ENCODE results near the gene MET.
A peak's percentile ranks its signal among the peaks of the same experiment; 100 is the strongest.
"Not testable (repeated sequence)": the region's sequence is repeated elsewhere in the genome, so short reads cannot be mapped to it uniquely, and the experiment has no call there.

The MET gene

DNA sequence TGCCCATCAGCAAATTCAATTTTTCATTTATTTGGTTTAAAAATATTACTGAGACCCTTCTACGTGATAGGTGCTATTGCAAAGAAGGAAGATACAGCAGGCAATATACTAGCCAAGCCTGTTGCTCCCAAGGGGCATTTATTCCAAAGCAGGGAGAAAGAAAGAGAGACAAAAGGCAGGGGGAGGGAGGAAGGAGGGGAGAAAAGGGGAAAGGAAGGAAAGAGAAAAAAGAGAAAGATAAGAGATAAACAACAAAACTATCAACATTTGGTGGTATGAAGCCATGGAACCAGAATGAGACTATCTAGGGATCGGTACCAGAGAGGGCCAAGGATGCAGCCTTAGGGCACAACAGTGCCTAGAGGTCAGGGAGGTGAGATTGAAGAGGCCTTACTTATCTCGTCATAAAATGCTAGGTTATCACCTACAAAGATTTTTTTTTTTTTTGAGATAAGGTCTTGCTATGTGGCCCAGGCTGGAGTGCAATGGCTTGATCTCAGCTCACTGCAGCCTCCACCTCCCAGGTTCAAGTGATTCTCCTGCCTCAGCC is 135.1 kb downstream of the MET start:
- Mint-ChIP-seq H3K4me3 (no peak overlapping the region), H3K9me3 (no peaks in the 10 kb centered on the region), H3K4me1 (peaks cover 4% of the 10 kb centered on the region), H3K36me3 (no peaks in the 10 kb centered on the region), H3K27ac (no peak overlapping the region), H3K27me3 (peaks cover 11% of the 10 kb centered on the region)
- ATAC-seq (ENCODE audit: low read depth) (no peak), DNase-seq (ENCODE audit: low spot score in 2 of 2) (no peak)

DNA sequence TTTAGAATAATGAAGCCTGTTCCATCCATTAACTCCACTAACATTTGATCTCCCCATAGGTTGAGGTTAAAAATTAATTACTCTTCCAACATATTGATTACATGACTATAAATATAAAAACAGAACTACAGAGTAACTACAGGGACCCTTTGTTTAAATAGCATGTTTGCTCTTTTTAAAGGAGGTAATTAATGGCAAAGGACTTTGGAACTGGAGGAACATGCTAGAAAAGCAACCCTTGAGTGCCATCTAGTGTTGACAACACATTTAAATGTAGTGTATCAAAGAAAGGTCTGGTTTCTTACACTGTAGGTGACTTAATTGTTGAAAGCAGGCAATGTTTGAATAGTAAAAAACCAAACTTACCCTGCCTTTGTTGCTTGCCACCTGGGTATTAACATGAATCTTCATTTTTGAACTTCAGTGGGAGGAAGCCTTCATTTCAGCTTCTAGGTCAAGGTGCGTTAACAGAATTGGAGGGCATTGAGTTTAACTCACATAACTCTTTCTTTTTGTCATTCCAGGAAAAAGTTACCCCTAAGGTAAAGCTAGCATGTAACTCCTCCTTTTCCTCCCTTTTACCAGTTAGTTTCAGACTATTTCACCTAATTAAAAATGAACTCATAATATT is 137.8 kb downstream of the MET start:
- ATAC-seq (ENCODE audit: low read depth) (peak; percentile 64), DNase-seq (ENCODE audit: low spot score in 2 of 2) (peak in 1 of 2 donors; percentile 41)
- Mint-ChIP-seq H3K4me3 (no peak overlapping the region), H3K36me3 (no peaks in the 10 kb centered on the region), H3K9me3 (no peaks in the 10 kb centered on the region), H3K27me3 (peaks cover 3% of the 10 kb centered on the region), H3K4me1 (no peaks in the 10 kb centered on the region), H3K27ac (no peak overlapping the region)

DNA sequence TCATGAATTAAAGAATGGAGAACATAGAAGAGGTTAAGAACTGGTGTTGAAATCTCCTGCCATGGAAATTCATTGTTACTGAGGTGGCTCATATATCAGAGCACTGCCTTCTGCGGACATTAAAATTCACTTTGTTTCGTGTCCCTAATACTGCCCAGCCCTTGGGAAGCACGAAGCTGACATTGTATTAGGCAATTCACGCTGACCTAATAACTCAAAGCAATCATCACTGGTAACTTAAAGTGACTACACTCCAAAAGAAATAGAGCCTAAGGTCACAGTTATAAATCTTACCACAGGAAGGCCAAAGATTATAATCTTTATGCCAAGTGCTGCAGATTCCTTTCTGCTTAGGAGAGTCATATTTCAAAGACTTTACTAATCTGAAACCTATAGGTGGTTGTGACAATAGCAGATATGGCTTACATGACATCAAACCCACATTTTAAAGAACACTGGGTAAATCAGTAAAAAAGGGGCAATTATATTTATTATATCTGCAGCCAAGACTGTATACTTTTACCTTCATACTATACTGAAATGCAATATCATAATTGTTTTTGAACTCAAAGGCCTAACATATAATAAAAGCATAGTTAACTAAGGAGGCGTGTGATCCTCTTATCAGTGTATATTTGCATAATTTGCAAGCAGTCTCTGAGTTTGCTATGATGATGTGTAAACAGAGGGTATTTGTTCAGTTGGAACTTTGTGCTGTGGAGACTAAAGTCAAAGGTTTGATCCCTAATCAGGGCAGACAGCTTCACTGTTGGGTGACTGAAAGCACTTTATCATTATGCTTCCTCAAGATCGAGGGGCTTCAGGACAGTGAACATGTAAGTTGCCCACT is 138.5 kb downstream of the MET start:
- H3K36me3 Mint-ChIP-seq: no peaks in the 10 kb centered on the region
- H3K27ac Mint-ChIP-seq: no peak overlapping the region
- H3K4me3 Mint-ChIP-seq: no peak overlapping the region
- no peak for DNase-seq (ENCODE audit: low spot score in 2 of 2)
- H3K4me1 Mint-ChIP-seq: no peaks in the 10 kb centered on the region
- no peak for ATAC-seq (ENCODE audit: low read depth)
- no peaks in the 10 kb centered on the region for H3K9me3 Mint-ChIP-seq
- peaks cover 3% of the 10 kb centered on the region for H3K27me3 Mint-ChIP-seq

DNA sequence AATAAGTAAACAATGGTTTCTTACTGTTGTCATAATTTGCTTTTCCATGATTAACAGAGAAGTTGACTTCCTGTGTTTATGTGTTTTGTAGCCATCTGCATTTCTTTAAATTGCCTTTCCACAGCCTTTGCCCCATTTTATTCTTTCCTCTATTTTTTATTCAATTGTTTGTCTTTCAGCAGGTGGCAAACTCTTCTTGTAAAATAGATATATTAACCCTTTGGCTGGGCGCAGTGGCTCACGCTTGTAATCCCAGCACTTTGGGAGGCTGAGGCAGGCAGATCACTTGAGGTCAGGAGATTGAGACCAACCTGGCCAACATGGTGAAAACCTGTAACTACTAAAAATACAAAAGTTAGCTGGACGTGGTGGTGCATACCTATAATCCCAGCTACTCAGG is 139.8 kb downstream of the MET start:
- DNase-seq (ENCODE audit: low spot score in 2 of 2) (no peak), ATAC-seq (ENCODE audit: low read depth) (no peak)
- Mint-ChIP-seq H3K4me3 (no peak overlapping the region), H3K27me3 (peaks cover 3% of the 10 kb centered on the region), H3K36me3 (no peaks in the 10 kb centered on the region), H3K9me3 (no peaks in the 10 kb centered on the region), H3K4me1 (no peaks in the 10 kb centered on the region), H3K27ac (no peak overlapping the region)

DNA sequence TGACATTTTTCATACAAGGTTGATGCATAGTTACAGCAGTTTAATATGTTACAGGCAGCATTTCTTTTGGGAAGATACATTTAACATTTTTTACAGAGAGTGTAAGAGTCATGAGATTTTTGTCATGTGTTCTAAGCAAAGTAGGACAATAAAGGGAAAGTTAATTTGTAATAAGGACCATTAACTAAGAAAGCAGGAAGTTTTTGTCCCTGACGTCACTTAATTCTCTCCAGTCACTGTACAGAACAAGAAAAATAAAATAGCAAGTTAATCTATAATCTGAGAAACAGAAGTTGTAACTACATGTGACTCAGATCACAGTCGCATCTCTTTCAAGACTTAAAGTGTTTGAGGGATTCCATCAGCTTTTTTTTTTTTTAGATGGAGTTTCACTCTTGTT is 140.9 kb downstream of the MET start:
- H3K36me3 Mint-ChIP-seq: no peaks in the 10 kb centered on the region
- no peak overlapping the region for H3K4me3 Mint-ChIP-seq
- H3K27me3 Mint-ChIP-seq: peaks cover 4% of the 10 kb centered on the region
- no peak overlapping the region for H3K27ac Mint-ChIP-seq
- H3K9me3 Mint-ChIP-seq: no peaks in the 10 kb centered on the region
- no peaks in the 10 kb centered on the region for H3K4me1 Mint-ChIP-seq
- no peak for ATAC-seq (ENCODE audit: low read depth)
- no peak for DNase-seq (ENCODE audit: low spot score in 2 of 2)

DNA sequence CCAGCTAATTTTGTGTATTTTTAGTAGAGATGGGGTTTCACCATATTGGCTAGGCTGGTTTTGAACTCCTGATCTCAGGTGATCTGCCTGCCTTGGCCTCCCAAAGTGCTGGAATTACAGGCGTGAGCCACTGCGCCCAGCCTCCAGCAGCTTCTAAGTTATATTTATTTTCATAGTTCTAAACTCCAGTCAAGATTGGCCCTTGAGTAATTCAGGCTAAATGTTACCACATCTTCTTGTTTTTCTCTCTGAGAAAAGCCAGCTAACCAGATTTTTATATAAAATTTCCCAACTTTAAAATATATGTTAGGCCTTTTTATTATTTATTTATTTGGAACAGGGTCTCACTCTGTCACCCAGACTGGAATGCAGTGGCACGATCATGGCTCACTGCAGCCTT is 141.4 kb downstream of the MET start:
- H3K27me3 Mint-ChIP-seq; H3K9me3 Mint-ChIP-seq; DNase-seq (ENCODE audit: low spot score in 2 of 2); ATAC-seq (ENCODE audit: low read depth); H3K4me3 Mint-ChIP-seq; H3K4me1 Mint-ChIP-seq; H3K36me3 Mint-ChIP-seq; H3K27ac Mint-ChIP-seq: not testable (repeated sequence)

DNA sequence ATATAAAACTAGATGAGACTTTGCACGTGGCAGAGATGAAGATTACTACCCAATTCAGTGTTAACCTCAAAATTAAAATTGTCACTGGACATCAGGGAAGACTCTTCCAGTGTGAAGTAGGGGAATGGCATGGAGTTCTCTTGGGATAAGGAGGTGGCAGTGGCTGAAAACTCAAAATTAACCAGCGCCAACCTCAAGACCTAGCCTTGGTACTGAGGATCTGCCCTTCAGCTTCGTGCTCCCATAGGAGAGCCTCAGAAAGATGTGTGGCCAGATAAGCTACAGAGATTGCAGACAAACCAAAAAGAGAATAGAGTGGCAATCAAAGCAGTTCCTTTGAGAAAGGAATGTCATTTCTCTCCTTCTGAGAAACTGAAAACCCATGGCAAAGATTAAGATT is 143.0 kb downstream of the MET start:
- H3K4me1 Mint-ChIP-seq: no peaks in the 10 kb centered on the region
- no peaks in the 10 kb centered on the region for H3K36me3 Mint-ChIP-seq
- ATAC-seq (ENCODE audit: low read depth) (no peak), DNase-seq (ENCODE audit: low spot score in 2 of 2) (no peak)
- no peak overlapping the region for H3K27ac Mint-ChIP-seq
- H3K4me3 Mint-ChIP-seq: no peak overlapping the region
- H3K9me3 Mint-ChIP-seq: no peaks in the 10 kb centered on the region
- peaks cover 10% of the 10 kb centered on the region for H3K27me3 Mint-ChIP-seq

DNA sequence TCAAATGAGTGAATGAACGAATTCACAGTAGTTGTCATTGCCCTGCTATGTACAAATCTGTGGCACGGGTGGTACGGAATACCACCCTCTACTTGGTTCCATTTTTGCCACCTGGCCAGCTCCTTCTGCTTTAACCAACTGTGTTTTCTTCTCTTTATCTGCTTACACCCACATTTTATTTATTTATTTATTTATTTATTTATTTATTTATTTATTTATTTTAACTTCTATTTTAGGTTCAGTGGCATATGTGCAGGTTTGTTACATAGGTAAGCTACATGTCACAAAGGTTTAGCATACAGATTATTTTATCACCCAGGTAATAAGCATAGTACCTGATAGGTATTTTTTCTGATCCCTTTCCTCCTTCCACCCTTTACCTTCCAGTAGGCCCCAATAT is 148.2 kb downstream of the MET start:
- no peak for DNase-seq (ENCODE audit: low spot score in 2 of 2)
- no peak for ATAC-seq (ENCODE audit: low read depth)
- Mint-ChIP-seq H3K27me3 (peaks cover 15% of the 10 kb centered on the region), H3K4me1 (no peaks in the 10 kb centered on the region), H3K27ac (no peak overlapping the region), H3K4me3 (no peak overlapping the region), H3K9me3 (peaks cover 3% of the 10 kb centered on the region), H3K36me3 (no peaks in the 10 kb centered on the region)

DNA sequence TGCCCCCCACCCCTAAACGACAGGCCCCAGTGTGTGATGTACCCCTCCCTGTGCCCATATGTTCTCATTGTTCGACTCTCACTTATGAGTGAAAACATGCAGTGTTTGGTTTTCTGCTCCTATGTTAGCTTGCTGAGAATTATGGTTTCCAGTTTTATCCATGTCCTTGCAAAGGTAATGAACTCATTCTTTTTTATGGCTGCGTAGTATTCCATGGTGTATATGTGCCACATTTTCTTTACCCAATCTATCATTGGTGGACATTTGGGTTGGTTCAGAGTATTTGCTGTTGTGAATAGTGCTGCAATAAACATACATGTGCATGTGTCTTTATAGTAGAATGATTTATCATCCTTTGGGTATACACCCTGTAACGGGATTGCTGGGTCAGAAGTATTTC is 149.7 kb downstream of the MET start:
- not testable (repeated sequence) for ATAC-seq (ENCODE audit: low read depth); H3K4me1 Mint-ChIP-seq; H3K4me3 Mint-ChIP-seq; H3K9me3 Mint-ChIP-seq; H3K36me3 Mint-ChIP-seq; DNase-seq (ENCODE audit: low spot score in 2 of 2); H3K27ac Mint-ChIP-seq
- H3K27me3 Mint-ChIP-seq: peaks cover 15% of the 10 kb centered on the region

DNA sequence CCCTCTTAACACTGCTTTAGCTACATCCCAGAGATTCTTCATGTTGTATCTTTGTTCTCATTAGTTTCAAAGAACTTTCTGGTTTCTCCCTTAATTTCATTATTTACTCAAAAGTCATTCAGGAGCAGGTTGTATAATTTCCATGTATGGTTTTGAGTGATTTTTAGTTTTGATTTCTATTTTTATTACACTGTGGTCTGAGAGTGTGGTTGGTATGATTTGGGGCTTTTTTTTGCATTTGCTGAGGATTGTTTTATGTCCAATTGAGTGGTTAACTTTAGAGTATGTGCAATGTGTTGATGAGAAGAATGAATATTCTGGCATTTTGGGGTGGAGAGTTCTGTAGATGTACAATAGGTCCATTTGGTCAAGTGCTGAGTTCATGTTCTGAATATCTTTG is 152.5 kb downstream of the MET start:
- Mint-ChIP-seq H3K36me3 (no peaks in the 10 kb centered on the region), H3K4me3 (no peak overlapping the region), H3K4me1 (no peaks in the 10 kb centered on the region), H3K27ac (no peak overlapping the region), H3K9me3 (peaks cover 3% of the 10 kb centered on the region), H3K27me3 (peaks cover 11% of the 10 kb centered on the region)
- DNase-seq (ENCODE audit: low spot score in 2 of 2): no peak
- no peak for ATAC-seq (ENCODE audit: low read depth)

DNA sequence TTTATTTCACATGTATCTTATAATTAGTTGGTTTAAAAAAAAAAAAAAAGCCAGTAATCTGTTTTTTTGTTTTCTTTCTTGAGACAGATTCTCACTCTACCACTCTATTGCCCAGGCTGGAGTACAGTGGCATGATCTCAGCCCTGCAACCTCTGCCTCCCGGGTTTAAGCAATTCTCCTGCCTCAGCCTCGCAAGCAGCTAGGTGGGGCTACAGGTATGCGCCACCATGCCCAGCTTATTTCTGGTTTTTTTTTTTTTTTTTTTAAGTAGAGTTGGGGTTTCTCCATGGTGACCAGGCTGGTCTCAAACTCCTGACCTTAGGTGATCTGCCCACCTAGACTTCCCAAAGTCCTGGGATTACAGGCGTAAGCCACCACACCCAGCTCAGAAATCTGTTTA is 156.3 kb downstream of the MET start:
- Mint-ChIP-seq H3K9me3 (peaks cover 3% of the 10 kb centered on the region), H3K27me3 (peaks cover 11% of the 10 kb centered on the region), H3K36me3 (no peaks in the 10 kb centered on the region), H3K27ac (no peak overlapping the region), H3K4me3 (no peak overlapping the region), H3K4me1 (no peaks in the 10 kb centered on the region)
- ATAC-seq (ENCODE audit: low read depth) (no peak), DNase-seq (ENCODE audit: low spot score in 2 of 2) (no peak)

DNA sequence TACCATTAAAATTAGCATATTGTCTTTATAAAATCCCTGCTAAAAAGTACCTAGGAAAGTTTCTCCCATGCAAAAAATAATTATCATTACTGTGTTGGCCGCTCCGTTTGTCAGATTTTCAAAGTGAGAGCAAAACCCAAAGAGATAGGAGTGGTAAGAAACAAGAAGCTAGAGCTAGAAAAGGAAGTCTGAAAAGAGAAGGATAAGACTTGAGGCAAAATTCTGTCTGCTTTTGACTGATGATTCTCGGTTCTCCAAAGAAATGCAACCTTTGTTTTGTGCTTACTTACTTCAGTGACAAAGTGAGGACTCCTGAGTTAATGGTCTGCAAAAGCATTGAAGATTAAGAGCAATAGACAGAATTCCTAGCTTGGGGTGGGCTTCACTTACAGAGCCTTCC is 157.0 kb downstream of the MET start:
- H3K9me3 Mint-ChIP-seq: peaks cover 3% of the 10 kb centered on the region
- ATAC-seq (ENCODE audit: low read depth) (no peak), DNase-seq (ENCODE audit: low spot score in 2 of 2) (no peak)
- H3K27ac Mint-ChIP-seq: no peak overlapping the region
- H3K4me1 Mint-ChIP-seq: no peaks in the 10 kb centered on the region
- no peaks in the 10 kb centered on the region for H3K36me3 Mint-ChIP-seq
- H3K27me3 Mint-ChIP-seq: peaks cover 13% of the 10 kb centered on the region
- H3K4me3 Mint-ChIP-seq: no peak overlapping the region

DNA sequence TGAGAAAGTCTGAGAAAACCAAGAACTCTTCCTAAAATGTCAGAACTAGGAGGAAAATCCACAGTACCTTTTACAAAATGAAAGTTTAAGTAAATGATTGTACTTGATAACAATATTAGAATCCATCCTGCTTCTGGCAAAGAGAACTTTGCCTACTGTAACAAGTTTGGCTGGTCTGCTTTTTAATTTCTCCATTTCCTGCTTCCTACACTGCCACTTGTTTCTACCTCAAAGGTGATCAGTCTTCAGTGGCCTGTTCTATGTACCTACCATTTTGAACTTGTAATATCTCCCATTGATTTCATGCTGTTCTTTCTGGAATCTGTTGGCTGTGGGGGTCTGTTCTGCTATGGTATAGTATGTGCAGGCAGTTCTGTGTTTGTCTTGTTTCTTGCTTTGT is 157.5 kb downstream of the MET start:
- no peak for ATAC-seq (ENCODE audit: low read depth)
- Mint-ChIP-seq H3K27me3 (peaks cover 10% of the 10 kb centered on the region), H3K4me1 (no peaks in the 10 kb centered on the region), H3K9me3 (peaks cover 2% of the 10 kb centered on the region), H3K36me3 (no peaks in the 10 kb centered on the region), H3K4me3 (no peak overlapping the region), H3K27ac (no peak overlapping the region)
- no peak for DNase-seq (ENCODE audit: low spot score in 2 of 2)

DNA sequence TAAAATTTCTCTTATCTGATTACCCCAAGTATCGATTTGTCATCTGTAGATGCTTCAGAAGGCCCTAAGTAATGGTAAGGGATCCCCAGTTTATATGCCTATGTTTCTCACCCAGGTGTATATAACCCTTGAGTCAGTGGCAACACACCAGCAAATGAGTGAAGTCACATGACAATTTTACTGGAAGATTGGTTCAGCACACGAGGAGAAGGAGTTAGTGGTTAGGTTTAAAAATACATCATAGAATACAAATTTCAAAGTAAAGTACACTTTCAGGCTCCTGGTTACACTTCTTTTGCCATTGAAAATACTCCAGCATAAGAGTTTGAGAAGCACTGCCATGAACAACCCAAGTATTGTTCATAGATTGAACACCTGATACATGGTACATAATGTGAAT is 160.7 kb downstream of the MET start:
- DNase-seq (ENCODE audit: low spot score in 2 of 2) (no peak), ATAC-seq (ENCODE audit: low read depth) (no peak)
- no peaks in the 10 kb centered on the region for H3K4me1 Mint-ChIP-seq
- peaks cover 2% of the 10 kb centered on the region for H3K27me3 Mint-ChIP-seq
- H3K9me3 Mint-ChIP-seq: no peaks in the 10 kb centered on the region
- H3K36me3 Mint-ChIP-seq: no peaks in the 10 kb centered on the region
- H3K4me3 Mint-ChIP-seq: no peak overlapping the region
- H3K27ac Mint-ChIP-seq: no peak overlapping the region

Data from memory B cell (primary cell).